ENCODE data around the gene ARHGAP19.
"Not testable (repeated sequence)": the region's sequence is repeated elsewhere in the genome, so short reads cannot be mapped to it uniquely, and the experiment has no call there.

DNA sequence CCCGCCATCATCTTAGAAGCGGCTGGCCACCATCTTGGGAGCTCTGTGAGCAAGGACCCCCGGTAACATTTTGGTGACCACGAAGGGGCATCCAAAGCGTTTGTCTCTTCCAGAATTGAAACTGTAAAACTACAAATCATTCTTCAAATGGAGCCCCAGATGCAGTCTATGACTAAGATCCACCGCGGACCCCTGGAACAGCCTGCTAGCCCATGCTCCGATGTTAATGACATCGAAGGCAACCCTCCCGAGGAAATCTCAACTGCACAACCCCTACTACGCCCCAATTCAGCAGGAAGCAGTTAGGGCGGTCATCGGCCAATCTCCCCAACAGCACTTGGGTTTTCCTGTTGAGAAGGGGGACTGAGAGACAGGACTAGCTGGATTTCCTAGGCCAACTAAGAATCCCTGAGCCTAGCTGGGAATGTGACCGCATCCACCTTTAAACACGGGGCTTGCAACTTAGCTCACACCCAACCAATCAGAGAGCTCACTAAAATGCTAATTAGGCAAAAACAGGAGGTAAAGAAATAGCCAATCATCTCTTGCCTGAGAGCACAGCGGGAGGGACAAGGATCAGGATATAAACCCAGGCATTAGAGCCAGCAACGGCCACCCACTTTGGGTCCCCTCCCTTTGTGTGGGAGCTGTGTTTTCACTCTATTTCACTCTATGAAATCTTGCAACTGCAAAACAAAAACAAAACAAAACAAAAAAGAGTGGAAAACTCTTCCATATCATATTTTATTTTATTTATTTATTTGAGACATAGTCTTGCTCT is 1.7 kb downstream of the ARHGAP19 start:
- TF ChIP-seq POLR2A (IDR thresholded peaks at IDR 0.05; ENCODE audit: low read depth); POLR2AphosphoS5 (IDR thresholded peaks at IDR 0.05); EP300 (IDR thresholded peaks at IDR 0.05): not testable (repeated sequence)
- TF ChIP-seq, protein P1, sequence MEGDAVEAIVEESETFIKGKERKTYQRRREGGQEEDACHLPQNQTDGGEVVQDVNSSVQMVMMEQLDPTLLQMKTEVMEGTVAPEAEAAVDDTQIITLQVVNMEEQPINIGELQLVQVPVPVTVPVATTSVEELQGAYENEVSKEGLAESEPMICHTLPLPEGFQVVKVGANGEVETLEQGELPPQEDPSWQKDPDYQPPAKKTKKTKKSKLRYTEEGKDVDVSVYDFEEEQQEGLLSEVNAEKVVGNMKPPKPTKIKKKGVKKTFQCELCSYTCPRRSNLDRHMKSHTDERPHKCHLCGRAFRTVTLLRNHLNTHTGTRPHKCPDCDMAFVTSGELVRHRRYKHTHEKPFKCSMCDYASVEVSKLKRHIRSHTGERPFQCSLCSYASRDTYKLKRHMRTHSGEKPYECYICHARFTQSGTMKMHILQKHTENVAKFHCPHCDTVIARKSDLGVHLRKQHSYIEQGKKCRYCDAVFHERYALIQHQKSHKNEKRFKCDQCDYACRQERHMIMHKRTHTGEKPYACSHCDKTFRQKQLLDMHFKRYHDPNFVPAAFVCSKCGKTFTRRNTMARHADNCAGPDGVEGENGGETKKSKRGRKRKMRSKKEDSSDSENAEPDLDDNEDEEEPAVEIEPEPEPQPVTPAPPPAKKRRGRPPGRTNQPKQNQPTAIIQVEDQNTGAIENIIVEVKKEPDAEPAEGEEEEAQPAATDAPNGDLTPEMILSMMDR (IDR thresholded peaks at IDR 0.05): not testable (repeated sequence)

Data from esophagus muscularis mucosa (tissue), 4 donors.